OCI-LY1 (cell line): ENCODE data around the gene TTC28.

ENCODE experiments used
- H2AFZ ChIP-seq: fragments of 200-600 bp; sonication (generic), shearing (Covaris generic); 2 replicates; pipeline ENCODE4 v1.6.0; 2014; ENCODE audit warnings: antibody characterized with exemption, mild to moderate bottlenecking, low read length
- H3F3A ChIP-seq: fragments of 200-600 bp; sonication (generic), shearing (Covaris generic); 2 replicates; pipeline ENCODE4 v1.6.0; 2014; ENCODE audit warnings: mild to moderate bottlenecking, antibody characterized with exemption, low read length, moderate library complexity; ENCODE audit not compliant: insufficient read depth
- H3K27ac ChIP-seq: fragments of 200-600 bp; sonication (generic); 2 replicates; pipeline ENCODE4 v1.5.1; 2014; ENCODE audit warnings: low read length, mixed run types, mild to moderate bottlenecking, low read depth; ENCODE audit not compliant: poor library complexity, severe bottlenecking
- H3K27me3 ChIP-seq: fragments of 200-600 bp; sonication (generic); 2 replicates; pipeline ENCODE4 v1.6.0; 2014; ENCODE audit warnings: antibody characterized with exemption, mild to moderate bottlenecking, low read length, moderate library complexity; ENCODE audit not compliant: insufficient read depth
- H3K36me3 ChIP-seq: fragments of 200-600 bp; sonication (generic); 2 replicates; pipeline ENCODE4 v1.6.1; 2014; ENCODE audit warnings: mild to moderate bottlenecking, antibody characterized with exemption, low read length, moderate library complexity, mixed read lengths; ENCODE audit not compliant: insufficient read depth
- H3K4me1 ChIP-seq: fragments of 200-600 bp; sonication (generic); 2 replicates; pipeline ENCODE4 v1.5.1; 2014; ENCODE audit warnings: mild to moderate bottlenecking, low read length, moderate library complexity; ENCODE audit not compliant: insufficient read depth, severe bottlenecking
- H3K4me2 ChIP-seq: fragments of 200-600 bp; sonication (generic), shearing (Covaris generic); 2 replicates; pipeline ENCODE4 v1.6.1; 2014; ENCODE audit warnings: low read length
- H3K4me3 ChIP-seq: fragments of 200-600 bp; sonication (generic); 2 replicates; pipeline ENCODE4 v1.5.1; 2014; ENCODE audit warnings: low read length, low read depth, mild to moderate bottlenecking, mixed read lengths; ENCODE audit not compliant: poor library complexity, severe bottlenecking
- H3K79me2 ChIP-seq: fragments of 200-600 bp; shearing (Covaris generic); 2 replicates; pipeline ENCODE4 v1.6.1; 2016; ENCODE audit warnings: mixed run types, low read length, mixed read lengths; ENCODE audit not compliant: insufficient read depth
- H3K9ac ChIP-seq: fragments of 200-600 bp; sonication (generic), shearing (Covaris generic); 2 replicates; pipeline ENCODE4 v1.6.1; 2014; ENCODE audit warnings: mild to moderate bottlenecking, low read length, mixed read lengths
- H3K9me2 ChIP-seq: fragments of 200-600 bp; sonication (generic), shearing (Covaris generic); 2 replicates; pipeline ENCODE4 v1.6.1; 2014; ENCODE audit warnings: low read depth, mild to moderate bottlenecking, low read length, mixed read lengths
- H3K9me3 ChIP-seq: fragments of 200-600 bp; shearing (Covaris generic); 2 replicates; pipeline ENCODE4 v1.6.1; 2014; ENCODE audit warnings: low read length, mixed read lengths
- H4K20me1 ChIP-seq: fragments of 200-600 bp; sonication (generic), shearing (Covaris generic); 2 replicates; pipeline ENCODE4 v1.6.0; 2016; ENCODE audit warnings: mild to moderate bottlenecking, low read length; ENCODE audit not compliant: insufficient read depth
- CTCF ChIP-seq: fragments of 200-600 bp; sonication (generic), shearing (Covaris generic); IDR thresholded peaks from 2 replicates; pipeline ENCODE4 v1.5.1; 2017; ENCODE audit warnings: mild to moderate bottlenecking, antibody characterized with exemption, low read length, moderate library complexity, mixed read lengths
- EZH2 ChIP-seq: fragments of 200-600 bp; sonication (generic), shearing (Covaris generic); IDR thresholded peaks from 2 replicates; pipeline ENCODE4 v1.8.0; 2017; ENCODE audit warnings: borderline replicate concordance, mixed run types, mild to moderate bottlenecking, antibody characterized with exemption, low read length, moderate library complexity, mixed read lengths

TTC28 gene

GRCh38 chr22:28115426-28115825 is 564.2 kb downstream of the TTC28 start:
- no peak overlapping the region for H3K9ac ChIP-seq
- no peak overlapping the region for H2AFZ ChIP-seq
- H3K9me3 ChIP-seq = no peaks in the 10 kb centered on the region
- H3K9me2 ChIP-seq = no peaks in the 10 kb centered on the region
- H3K4me3 ChIP-seq = no peak overlapping the region
- H3K27ac ChIP-seq = no peak overlapping the region
- H3K4me1 ChIP-seq = no peaks in the 10 kb centered on the region
- no peaks in the 10 kb centered on the region for H3K79me2 ChIP-seq
- H3F3A ChIP-seq = no peaks in the 10 kb centered on the region
- H4K20me1 ChIP-seq = no peaks in the 10 kb centered on the region
- H3K4me2 ChIP-seq = no peak overlapping the region
- TF ChIP-seq EZH2 = no peak
- TF ChIP-seq CTCF = no peak
- no peaks in the 10 kb centered on the region for H3K36me3 ChIP-seq
- no peaks in the 10 kb centered on the region for H3K27me3 ChIP-seq

- TF ChIP-seq CTCF (peak; percentile 50; the same call in 1 of the 2 replicates), EZH2 (no peak)
- H3K79me2 ChIP-seq = no peaks in the 10 kb centered on the region
- H3K36me3 ChIP-seq = no peaks in the 10 kb centered on the region
- no peak overlapping the region for H3K4me2 ChIP-seq
- no peak overlapping the region for H3K9ac ChIP-seq
- H2AFZ ChIP-seq = no peak overlapping the region
- H3K27ac ChIP-seq = no peak overlapping the region
- H3K27me3 ChIP-seq = peaks cover 4% of the 10 kb centered on the region; the same call in 1 of the 2 replicates
- H3K4me1 ChIP-seq = no peaks in the 10 kb centered on the region
- no peaks in the 10 kb centered on the region for H3K9me2 ChIP-seq
- H3F3A ChIP-seq = no peaks in the 10 kb centered on the region
- H3K9me3 ChIP-seq = no peaks in the 10 kb centered on the region
- no peak overlapping the region for H3K4me3 ChIP-seq
- H4K20me1 ChIP-seq = no peaks in the 10 kb centered on the region
These were observed 567.0 kb downstream of the TTC28 start for GRCh38 chr22:28112548-28113043.

- Histone ChIP-seq H3K27me3 (peaks cover 4% of the 10 kb centered on the region; the same call in 1 of the 2 replicates), H3K79me2 (no peaks in the 10 kb centered on the region), H3K4me2 (no peak overlapping the region)
These were observed 567.5 kb downstream of the TTC28 start for GRCh38 chr22:28112190-28112544.

More at GRCh38 chr22:28112190-28112544, 567.5 kb downstream of the TTC28 start:
- no peak for TF ChIP-seq CTCF
- TF ChIP-seq EZH2 = no peak
- Histone ChIP-seq H3K4me1 (no peaks in the 10 kb centered on the region), H3K27ac (no peak overlapping the region), H3K36me3 (no peaks in the 10 kb centered on the region), H3K9me2 (no peaks in the 10 kb centered on the region), H3F3A (no peaks in the 10 kb centered on the region), H3K9ac (no peak overlapping the region), H3K4me3 (no peak overlapping the region), H4K20me1 (no peaks in the 10 kb centered on the region), H2AFZ (no peak overlapping the region), H3K9me3 (no peaks in the 10 kb centered on the region)
